ENCODE data around the gene C13orf42.

The C13orf42 gene

DNA sequence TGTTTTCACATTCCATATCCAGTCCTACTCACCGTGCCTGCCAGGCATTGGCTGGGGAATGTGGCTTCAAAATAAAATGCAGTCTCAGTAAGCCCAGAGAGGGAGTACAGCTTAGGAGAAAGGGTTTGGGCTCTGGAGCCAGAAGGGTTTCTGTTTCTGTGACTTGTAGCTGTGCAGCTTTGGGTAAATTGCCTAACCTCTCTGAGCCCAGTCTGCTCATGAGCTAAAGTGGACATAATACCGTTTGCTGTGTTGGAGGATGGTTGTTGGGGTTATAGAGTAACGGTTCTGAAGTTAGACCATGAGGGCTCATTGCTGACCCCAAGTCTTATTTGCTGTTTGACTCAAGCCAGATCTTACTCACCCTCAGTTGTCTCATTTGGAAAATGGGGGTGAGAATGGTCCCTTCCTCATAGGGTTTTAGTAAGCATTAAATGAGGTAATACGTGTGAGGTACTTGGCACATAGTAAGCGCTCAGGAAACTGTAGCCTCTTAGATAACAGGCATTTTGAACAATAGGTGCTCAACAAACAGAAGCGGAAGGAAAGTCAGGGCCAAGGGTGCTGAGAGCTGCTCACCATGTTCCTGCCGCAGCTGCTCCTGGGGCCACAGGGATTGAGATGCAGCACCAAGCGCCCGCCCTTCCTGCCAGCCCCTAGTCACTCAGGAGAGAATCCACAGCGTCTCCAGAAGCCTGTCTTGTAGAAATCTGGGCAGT, 45.5 kb downstream of the C13orf42 start:
- DNase-seq, result no peak

DNA sequence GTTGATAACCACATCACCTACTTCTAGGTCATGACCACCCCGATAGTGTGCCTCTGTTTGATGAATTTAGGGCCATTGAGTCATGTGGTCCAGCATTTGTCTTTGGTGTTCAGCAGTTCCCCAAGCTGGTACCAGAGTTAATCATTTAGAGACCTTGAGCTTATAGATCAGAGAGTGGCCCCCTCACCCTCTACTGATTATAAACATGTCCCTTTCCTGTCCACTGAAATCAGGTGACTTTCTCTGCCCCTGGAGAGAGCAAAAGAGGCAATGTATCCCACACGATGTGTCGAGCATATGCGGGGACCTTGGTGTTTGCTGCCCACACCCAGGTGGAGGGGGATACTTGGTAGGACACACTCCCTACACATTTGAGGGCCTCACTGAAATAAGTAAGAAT, 46.3 kb downstream of the C13orf42 start:
- no peak for DNase-seq

- no peak for DNase-seq
Observed at GRCh38 chr13:51063909-51064308, 47.2 kb downstream of the C13orf42 start.

- no peak for DNase-seq
Observed at GRCh38 chr13:51058461-51059167, 52.5 kb downstream of the C13orf42 start.

DNA sequence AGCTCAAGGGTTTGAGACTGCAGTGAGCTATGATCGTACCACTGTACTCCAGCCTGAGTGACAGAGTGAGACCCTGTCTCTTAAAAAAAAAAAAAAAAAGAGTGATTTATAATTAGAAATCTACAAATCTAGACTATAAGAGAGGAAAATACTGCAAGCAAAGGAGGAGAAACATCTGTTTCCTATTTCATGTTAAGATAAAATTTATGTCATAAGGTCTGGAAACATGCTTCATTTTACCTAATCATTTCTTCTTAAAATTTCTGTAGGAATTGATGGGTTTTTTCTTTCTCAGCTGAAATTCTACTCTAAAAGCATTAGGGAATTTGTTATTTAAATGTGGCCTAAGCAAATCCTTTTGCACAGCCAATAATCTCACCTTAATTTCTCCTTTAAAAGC, 53.2 kb downstream of the C13orf42 start:
- no peak for DNase-seq

DNA sequence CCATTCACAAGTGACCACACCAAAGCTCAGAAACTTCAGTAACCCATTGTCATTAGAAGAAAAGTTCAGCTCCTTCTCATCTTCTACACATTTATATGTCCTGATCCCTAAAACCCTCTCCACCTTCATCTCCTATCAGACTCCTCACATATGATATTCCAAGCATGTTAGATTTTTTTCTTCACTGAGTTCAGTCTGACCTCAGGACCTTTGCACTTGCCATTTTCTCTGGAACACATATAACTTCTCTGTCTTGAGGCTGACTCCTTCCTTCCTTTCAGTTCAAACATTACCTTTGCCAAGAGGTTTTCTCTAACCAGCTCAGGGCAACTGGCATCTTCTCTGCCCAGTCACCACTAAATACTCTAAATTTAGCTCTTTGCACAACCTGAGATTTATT, 54.1 kb downstream of the C13orf42 start:
- DNase-seq, result no peak

GRCh38 chr13:51052581-51052980, 58.5 kb downstream of the C13orf42 start:
- no peak for DNase-seq

DNA sequence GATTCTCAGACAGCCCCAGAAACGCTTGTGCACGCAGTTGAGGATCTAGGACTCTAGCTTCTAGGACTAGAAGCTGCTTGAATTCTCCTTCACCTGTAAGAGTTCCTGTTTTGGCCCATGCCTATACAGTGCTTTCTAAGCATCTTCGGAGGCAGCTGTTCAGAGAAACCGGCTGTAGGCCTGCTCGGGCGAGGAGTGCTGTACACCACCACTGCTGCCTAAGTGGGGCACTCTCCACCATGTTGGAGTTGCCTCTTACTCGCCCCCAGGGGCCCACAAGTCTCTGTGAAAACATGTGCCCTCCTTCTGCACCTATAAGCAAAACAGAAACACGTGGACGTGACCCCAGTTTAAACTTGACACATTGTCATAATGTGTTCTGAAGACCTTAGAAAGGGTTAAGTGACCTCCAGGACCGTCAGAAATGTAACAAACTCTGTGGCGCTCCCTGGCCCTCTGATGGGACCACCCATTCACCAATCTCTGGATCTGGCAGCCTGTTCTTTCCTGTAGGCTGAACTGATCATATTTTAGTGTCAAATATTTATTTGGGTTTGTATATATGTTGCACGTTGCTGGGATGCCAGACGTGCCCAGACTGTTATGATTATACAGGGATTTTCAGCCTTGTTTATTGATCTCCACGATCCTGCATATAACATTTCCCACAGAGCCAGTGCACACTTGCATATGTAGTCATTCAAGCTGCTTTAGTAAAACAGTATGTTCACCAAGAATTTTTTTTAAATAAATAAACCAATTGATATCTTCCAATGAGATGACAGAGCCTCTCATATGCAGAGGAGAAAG, 60.8 kb downstream of the C13orf42 start:
- DNase-seq, result no peak

- DNase-seq, result no peak
Observed at GRCh38 chr13:51048616-51049015, 62.5 kb downstream of the C13orf42 start.

- DNase-seq, result no peak
Observed at GRCh38 chr13:51048166-51048461, 63.0 kb downstream of the C13orf42 start.

- no peak for DNase-seq
Observed at GRCh38 chr13:51047434-51048165, 63.5 kb downstream of the C13orf42 start.

DNA sequence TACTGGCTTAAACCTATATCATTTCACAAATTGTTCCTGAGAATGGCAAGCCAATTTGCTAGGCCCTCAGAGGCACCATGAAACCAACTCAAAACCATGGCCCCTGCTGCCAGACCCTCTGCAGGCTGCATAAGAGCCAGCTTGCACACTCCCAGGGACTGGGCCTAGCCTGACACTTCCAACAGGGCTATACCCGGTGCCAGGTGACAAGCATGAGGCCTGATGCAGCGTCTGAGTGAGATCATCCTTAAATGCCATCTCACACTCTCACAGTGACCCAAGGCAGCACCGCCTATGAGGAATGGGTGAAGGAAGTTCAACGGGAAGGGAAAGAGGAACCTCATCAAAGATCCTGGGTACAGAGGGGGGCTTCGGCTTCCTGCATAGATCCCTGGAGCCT, 65.6 kb downstream of the C13orf42 start:
- no peak for DNase-seq

- no peak for DNase-seq
Observed at GRCh38 chr13:51044023-51044665, 66.9 kb downstream of the C13orf42 start.

DNA sequence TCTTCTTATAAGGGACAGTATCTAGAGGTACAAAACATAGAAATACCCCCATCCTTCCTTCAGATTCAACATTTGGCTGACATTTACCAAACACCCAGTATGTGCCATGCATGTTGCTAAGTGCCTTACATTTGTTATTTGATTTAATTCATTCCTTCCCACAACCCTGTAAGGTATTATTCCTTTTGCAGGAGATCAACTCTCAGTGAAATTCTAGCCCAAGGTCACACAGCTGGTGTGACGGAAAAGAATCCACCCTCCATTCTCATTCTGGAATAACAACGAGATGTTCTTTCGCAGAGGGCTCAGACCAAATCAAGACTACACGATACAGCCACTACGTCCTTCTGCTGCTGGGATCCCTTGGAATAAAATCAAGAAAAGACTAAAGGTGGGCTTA, 67.8 kb downstream of the C13orf42 start:
- no peak for DNase-seq

GRCh38 chr13:51041710-51042109, 69.4 kb downstream of the C13orf42 start:
- DNase-seq, result no peak

GRCh38 chr13:51041126-51041525, 69.9 kb downstream of the C13orf42 start:
- no peak for DNase-seq

DNA sequence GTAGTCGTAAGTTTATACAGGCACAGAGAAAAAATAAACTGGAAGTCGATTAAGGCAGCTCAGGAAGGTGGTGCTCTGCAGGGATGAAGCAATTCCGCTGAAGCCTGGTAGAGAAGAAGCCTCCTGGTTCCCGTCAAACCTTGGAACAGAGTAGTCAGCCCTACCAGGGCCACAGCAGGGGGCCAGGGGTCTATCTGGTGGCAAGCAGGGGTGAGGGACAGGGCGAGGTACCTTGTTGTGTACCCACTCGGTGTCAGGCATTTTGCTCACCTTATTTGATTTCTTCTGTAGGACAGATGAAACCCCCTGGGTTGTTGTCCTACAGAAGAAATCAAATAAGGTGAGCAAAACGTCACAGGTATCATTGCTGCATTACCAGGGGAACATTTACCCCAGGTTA, 70.6 kb downstream of the C13orf42 start:
- no peak for DNase-seq

DNA sequence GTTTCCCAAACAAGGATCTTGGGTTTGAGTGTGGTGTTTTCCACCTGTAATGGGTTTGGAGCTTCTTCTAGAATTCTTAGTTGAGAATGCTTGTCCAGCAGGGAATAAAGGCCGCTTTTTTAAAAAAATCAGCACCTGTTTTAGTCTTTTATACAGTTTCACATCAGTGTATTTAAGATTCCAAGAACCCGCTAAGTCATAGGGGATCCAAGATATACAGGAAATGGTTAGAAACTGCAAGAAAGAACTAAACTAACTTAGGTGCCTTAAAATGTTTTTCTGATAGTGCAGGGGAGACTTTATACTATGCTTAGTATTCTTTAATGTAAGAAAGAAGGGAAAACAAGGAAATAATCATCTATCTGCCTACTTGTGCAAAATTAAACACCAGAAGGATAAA, 74.7 kb downstream of the C13orf42 start:
- no peak for DNase-seq

GRCh38 chr13:51035978-51036377, 75.1 kb downstream of the C13orf42 start:
- DNase-seq, result no peak

- no peak for DNase-seq
Observed at GRCh38 chr13:51035469-51035868, 75.6 kb downstream of the C13orf42 start.

DNA sequence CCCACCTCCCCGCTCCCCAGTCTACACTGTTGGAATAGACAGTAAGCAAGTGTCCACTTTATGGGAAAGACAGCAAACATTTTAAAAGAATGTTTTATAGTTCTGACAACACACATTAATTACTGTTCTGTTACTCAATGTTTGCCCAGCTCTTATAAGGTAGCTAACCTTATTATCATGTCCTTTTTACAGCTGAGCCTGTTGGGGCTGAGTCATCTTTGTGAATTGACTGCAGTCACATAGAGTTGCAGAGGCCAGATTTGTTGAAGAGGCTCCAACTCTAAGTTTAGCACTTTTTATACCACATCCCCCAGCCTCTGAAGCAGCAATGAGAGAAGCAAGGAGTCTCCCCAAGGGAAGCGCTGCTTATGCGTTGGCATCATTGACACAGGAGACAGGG, 76.2 kb downstream of the C13orf42 start:
- DNase-seq, result no peak

DNA sequence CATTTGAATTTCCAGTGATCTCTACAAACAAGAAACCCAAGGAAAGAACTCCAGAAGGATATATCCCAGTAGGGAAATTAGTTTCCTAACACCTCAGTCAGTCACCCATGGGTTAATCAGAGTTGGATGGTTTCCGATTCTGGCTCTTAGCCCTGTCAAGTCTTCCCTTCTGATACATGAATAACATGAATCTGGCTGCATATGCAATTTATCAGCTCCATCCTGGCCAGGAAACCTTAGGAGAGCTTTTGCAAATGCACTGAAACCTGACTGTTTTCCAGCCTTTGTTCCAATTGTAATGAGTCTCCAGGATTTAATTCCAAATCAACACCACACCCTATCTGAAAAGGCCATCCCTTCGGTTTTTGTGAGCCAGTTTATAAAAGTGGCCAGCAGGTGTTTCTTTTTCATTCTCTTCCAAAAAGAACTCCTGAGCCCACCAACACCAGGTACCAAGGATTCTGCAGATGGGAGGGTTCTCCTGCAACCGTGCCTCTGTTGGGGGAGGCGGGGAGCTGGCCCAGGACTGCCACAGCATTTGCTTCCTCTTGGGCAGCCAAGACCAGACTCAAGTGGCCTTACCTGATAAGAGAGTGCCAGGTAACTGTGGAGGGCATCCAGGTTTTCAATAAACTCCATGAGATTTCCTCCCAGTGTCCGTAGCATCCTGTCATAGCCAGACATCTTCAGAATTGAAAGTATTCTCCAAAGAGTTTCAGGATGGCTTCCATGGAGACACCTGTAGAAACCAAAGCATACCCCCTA, 77.5 kb downstream of the C13orf42 start:
- DNase-seq, result no peak

Data from effector CD8-positive, alpha-beta T cell (primary cell).